CD4-positive, alpha-beta T cell (primary cell): ENCODE data around the gene OLA1. TPM values are rescaled to one million over a fixed set of nuclear protein-coding genes. Genes with fewer than 3 reads are reported as not detected.

ENCODE experiments used
- ATAC-seq: fragments of 200-7000 bp; cut with Tn5 transposase; one replicate; pipeline ENCODE4 v1.10.0; 2022; ENCODE audit warnings: mild to moderate bottlenecking; ENCODE audit not compliant: poor library complexity
- CTCF ChIA-PET: fragments of 350-600 bp; sonication (Branson Sonifier 250); formaldehyde crosslinking; loops from one replicate; lab custom pipeline; 2021; ENCODE audit warnings: antibody characterized with exemption, inconsistent platforms; lab: Charles Lee
- POLR2A ChIA-PET: fragments of 350-600 bp; sonication (Branson Sonifier 250); formaldehyde crosslinking; loops from one replicate; lab custom pipeline; 2021; ENCODE audit warnings: antibody characterized with exemption, inconsistent platforms; lab: Charles Lee
- DNase-seq, 14 experiments: peaks; one replicate each; pipeline ENCODE4 v3.0.0-alpha.2; 2013 to 2020; ENCODE audit warnings: mixed read lengths in 2 of 14
- H3K27ac ChIP-seq, 2 donors: one replicate each; pipeline versions ENCODE4 v1.5.1 to v1.7.0; 2013; ENCODE audit warnings: low read length in 2 of 2, low read depth in 1 of 2, mild to moderate bottlenecking in 1 of 2
- H3K27me3 ChIP-seq, 2 experiments: 1 replicate in 1 of 2; 2 replicates in 1 of 2; pipeline versions ENCODE4 v1.6.1 to v1.7.0; 2013; ENCODE audit warnings: low read length in 2 of 2, control low read depth in 1 of 2, mild to moderate bottlenecking in 1 of 2, moderate library complexity in 1 of 2; ENCODE audit not compliant: insufficient read depth in 2 of 2, control insufficient read depth in 1 of 2
- H3K36me3 ChIP-seq: one replicate; pipeline ENCODE4 v1.6.1; 2013; ENCODE audit warnings: low read length, control low read depth; ENCODE audit not compliant: insufficient read depth
- H3K4me1 ChIP-seq: one replicate; pipeline ENCODE4 v1.6.1; 2013; ENCODE audit warnings: low read length, control low read depth; ENCODE audit not compliant: insufficient read depth
- H3K4me3 ChIP-seq: one replicate; pipeline ENCODE4 v1.5.1; 2013; ENCODE audit warnings: mild to moderate bottlenecking, low read length, moderate library complexity
- H3K9me3 ChIP-seq, 2 experiments: 1 replicate in 1 of 2; 2 replicates in 1 of 2; pipeline versions ENCODE4 v1.6.1 to v1.7.0; 2013; ENCODE audit warnings: low read length in 2 of 2, mild to moderate bottlenecking in 2 of 2, control low read depth in 1 of 2, moderate library complexity in 1 of 2; ENCODE audit not compliant: control insufficient read depth in 1 of 2, insufficient read depth in 1 of 2
- H3K27ac Mint-ChIP-seq: one replicate; pipeline ENCODE4 v1.8.0; 2020; ENCODE audit warnings: mixed read lengths
- H3K27me3 Mint-ChIP-seq: one replicate; pipeline ENCODE4 v1.8.0; 2021; ENCODE audit warnings: mixed read lengths
- H3K36me3 Mint-ChIP-seq: one replicate; pipeline ENCODE4 v1.8.0; 2021; ENCODE audit warnings: low read depth, mixed read lengths
- H3K4me1 Mint-ChIP-seq: one replicate; pipeline ENCODE4 v1.8.0; 2021; ENCODE audit warnings: low read depth, mixed read lengths
- H3K4me3 Mint-ChIP-seq: one replicate; pipeline ENCODE4 v1.8.0; 2020; ENCODE audit warnings: mild to moderate bottlenecking, mixed read lengths
- H3K9me3 Mint-ChIP-seq: one replicate; pipeline ENCODE4 v1.8.0; 2020; ENCODE audit warnings: mixed read lengths
- CTCF ChIP-seq: fragments of 200-600 bp; IDR thresholded peaks from one replicate; pipeline ENCODE4 v1.8.0; 2022; ENCODE audit warnings: antibody characterized with exemption, mild to moderate bottlenecking
- intact Hi-C, 2 experiments: fragments of 100-400 bp; cut with DNase I in 1 of 2; cut with micrococcal nuclease in 1 of 2; formaldehyde crosslinking; loops; one replicate each; pipeline versions ENCODE4 v1.15.1 to v1.9.0; 2023 to 2025; cut with DNase I, micrococcal nuclease
- total RNA-seq, 174 experiments: library from RNA in 2 of 174; stranded (reverse) in 2 of 174; gene quantifications; one replicate each; pipeline ENCODE4 v1.2.3 and lab custom pipeline; 2021 to 2026

The OLA1 gene
- total RNA-seq, 2 experiments from 2014 or later, result 38.1 to 40.5 TPM

GRCh38 chr2:174051068-174051467, 197.3 kb downstream of the OLA1 start:
- no peaks in the 10 kb centered on the region for H3K4me1 Mint-ChIP-seq
- ChIA-PET CTCF (no interaction called here), POLR2A (no interaction called here)
- no peak for TF ChIP-seq CTCF
- Histone ChIP-seq H3K9me3 (peaks cover 0 to under 1% of the 10 kb centered on the region in 2 experiments), H3K27ac (no peak overlapping the region), H3K4me3 (no peak overlapping the region), H3K4me1 (no peaks in the 10 kb centered on the region), H3K27me3 (peaks cover 0 to 9% of the 10 kb centered on the region in 2 experiments), H3K36me3 (no peaks in the 10 kb centered on the region)
- intact Hi-C loops, result no loop called here
- peaks cover 2% of the 10 kb centered on the region for H3K9me3 Mint-ChIP-seq
- H3K4me3 Mint-ChIP-seq, result no peak overlapping the region
- peaks cover 4% of the 10 kb centered on the region for H3K27me3 Mint-ChIP-seq
- no peaks in the 10 kb centered on the region for H3K36me3 Mint-ChIP-seq
- DNase-seq (no peak), ATAC-seq (no peak)
- no peak overlapping the region for H3K27ac Mint-ChIP-seq

- H3K27ac ChIP-seq, result no peak overlapping the region
- intact Hi-C loops, result loop anchor here in 1 of 2 experiments (10.0 kb wide), 1 partner anchor 295 kb away; no protein-coding TSS in a partner anchor
- no peaks in the 10 kb centered on the region for H3K4me1 ChIP-seq
- Mint-ChIP-seq H3K4me1 (no peaks in the 10 kb centered on the region), H3K4me3 (no peak overlapping the region), H3K9me3 (no peaks in the 10 kb centered on the region), H3K36me3 (no peaks in the 10 kb centered on the region), H3K27me3 (peaks cover 4% of the 10 kb centered on the region), H3K27ac (no peak overlapping the region)
- H3K27me3 ChIP-seq, result peaks cover 0 to 9% of the 10 kb centered on the region in 2 experiments
- POLR2A ChIA-PET, result no interaction called here
- no peak overlapping the region for H3K4me3 ChIP-seq
- H3K9me3 ChIP-seq, result no peaks in the 10 kb centered on the region
- no peak for TF ChIP-seq CTCF
- no peak for DNase-seq
- ATAC-seq, result no peak
- CTCF ChIA-PET, result no interaction called here
- H3K36me3 ChIP-seq, result no peaks in the 10 kb centered on the region
These were observed 198.4 kb downstream of the OLA1 start for GRCh38 chr2:174049895-174050294.

- Histone ChIP-seq H3K9me3 (no peaks in the 10 kb centered on the region), H3K36me3 (no peaks in the 10 kb centered on the region), H3K27me3 (peaks cover 0 to 5% of the 10 kb centered on the region in 2 experiments), H3K4me3 (no peak overlapping the region), H3K4me1 (no peaks in the 10 kb centered on the region), H3K27ac (no peak overlapping the region)
- Mint-ChIP-seq H3K9me3 (no peaks in the 10 kb centered on the region), H3K27ac (no peak overlapping the region), H3K4me1 (no peaks in the 10 kb centered on the region), H3K27me3 (peaks cover 4% of the 10 kb centered on the region), H3K4me3 (no peak overlapping the region), H3K36me3 (no peaks in the 10 kb centered on the region)
- DNase-seq (no peak), ATAC-seq (no peak)
- POLR2A ChIA-PET, result no interaction called here
- intact Hi-C loops, result loop anchor here in 1 of 2 experiments (10.0 kb wide), 1 partner anchor 297 kb away; no protein-coding TSS in a partner anchor
- CTCF ChIA-PET, result interaction anchor here (1.1 kb wide), 1 partner anchor 10 kb away, joined by 4 read pairs; no protein-coding TSS in a partner anchor
- TF ChIP-seq CTCF, result no peak
These were observed 200.1 kb downstream of the OLA1 start for GRCh38 chr2:174048243-174048642.
